ENCODE measurements around the gene ZNF358.
"Not testable (repeated sequence)": the region's sequence is repeated elsewhere in the genome, so short reads cannot be mapped to it uniquely, and the experiment has no call there.

ZNF358 gene

GRCh38 chr19:7535998-7536695 lies 20.2 kb downstream of the ZNF358 start:
- DNase-seq (ENCODE audit: low read depth) = no peak

GRCh38 chr19:7538990-7539389 lies 23.1 kb downstream of the ZNF358 start:
- DNase-seq (ENCODE audit: low read depth) = not testable (repeated sequence)

GRCh38 chr19:7539827-7540425 lies 24.0 kb downstream of the ZNF358 start:
- DNase-seq (ENCODE audit: low read depth) = no peak

- DNase-seq (ENCODE audit: low read depth) = no peak
These were observed 25.0 kb downstream of the ZNF358 start for GRCh38 chr19:7540761-7541474.

GRCh38 chr19:7541475-7541824 lies 25.5 kb downstream of the ZNF358 start:
- no peak for DNase-seq (ENCODE audit: low read depth)

GRCh38 chr19:7541828-7542443 lies 26.0 kb downstream of the ZNF358 start:
- no peak for DNase-seq (ENCODE audit: low read depth)

- DNase-seq (ENCODE audit: low read depth) = no peak
These were observed 26.8 kb downstream of the ZNF358 start for GRCh38 chr19:7542556-7543348.

GRCh38 chr19:7544626-7545025 lies 28.7 kb downstream of the ZNF358 start:
- DNase-seq (ENCODE audit: low read depth) = no peak

- no peak for DNase-seq (ENCODE audit: low read depth)
These were observed 29.4 kb downstream of the ZNF358 start for GRCh38 chr19:7545300-7545699.

- no peak for DNase-seq (ENCODE audit: low read depth)
These were observed 30.0 kb downstream of the ZNF358 start for GRCh38 chr19:7545904-7546303.

GRCh38 chr19:7547159-7547558 lies 31.3 kb downstream of the ZNF358 start:
- DNase-seq (ENCODE audit: low read depth) = no peak

GRCh38 chr19:7549429-7550148 lies 33.7 kb downstream of the ZNF358 start:
- DNase-seq (ENCODE audit: low read depth) = no peak

GRCh38 chr19:7550169-7550770 lies 34.4 kb downstream of the ZNF358 start:
- DNase-seq (ENCODE audit: low read depth) = no peak

GRCh38 chr19:7550987-7551761 lies 35.3 kb downstream of the ZNF358 start:
- DNase-seq (ENCODE audit: low read depth) = no peak

- DNase-seq (ENCODE audit: low read depth) = no peak
These were observed 36.9 kb downstream of the ZNF358 start for GRCh38 chr19:7552781-7553180.

GRCh38 chr19:7554565-7554964 lies 38.7 kb downstream of the ZNF358 start:
- no peak for DNase-seq (ENCODE audit: low read depth)

- DNase-seq (ENCODE audit: low read depth) = no peak
These were observed 39.3 kb downstream of the ZNF358 start for GRCh38 chr19:7554990-7555864.

GRCh38 chr19:7556696-7557315 lies 40.9 kb downstream of the ZNF358 start:
- DNase-seq (ENCODE audit: low read depth) = no peak

- no peak for DNase-seq (ENCODE audit: low read depth)
These were observed 42.8 kb downstream of the ZNF358 start for GRCh38 chr19:7558667-7559066.
